Natural killer cell (primary cell): ENCODE measurements around the gene CARD19. TPM values are rescaled to one million over a fixed set of nuclear protein-coding genes. Genes with fewer than 3 reads are reported as not detected.

Source experiments
- ATAC-seq, 3 donors: fragments of 150-1000 bp in 2 of 3; fragments of 200-7000 bp in 1 of 3; cut with Tn5 transposase; 1 replicate in 1 of 3; 2 replicates in 2 of 3; pipeline ENCODE4 v1.10.0; 2021; ENCODE audit warnings: mild to moderate bottlenecking in 2 of 3, moderate library complexity in 2 of 3
- DNase-seq, 2 donors: peaks; one replicate each; pipeline versions ENCODE4 v3.0.0 to v3.0.0-alpha.2; 2013 to 2021; ENCODE audit warnings: mixed read lengths in 1 of 2
- H3K27ac ChIP-seq: one replicate; pipeline ENCODE4 v1.5.1; 2013; ENCODE audit warnings: mild to moderate bottlenecking, low read length
- H3K27me3 ChIP-seq: one replicate; pipeline ENCODE4 v1.6.1; 2013; ENCODE audit warnings: low read length; ENCODE audit not compliant: control insufficient read depth, insufficient read depth
- H3K36me3 ChIP-seq: one replicate; pipeline ENCODE4 v1.6.1; 2013; ENCODE audit warnings: low read length; ENCODE audit not compliant: control insufficient read depth, insufficient read depth
- H3K4me1 ChIP-seq: one replicate; pipeline ENCODE4 v1.6.1; 2013; ENCODE audit warnings: low read length; ENCODE audit not compliant: control insufficient read depth, insufficient read depth
- H3K4me3 ChIP-seq: one replicate; pipeline ENCODE4 v1.5.1; 2013; ENCODE audit warnings: low read length
- H3K9me3 ChIP-seq: one replicate; pipeline ENCODE4 v1.6.1; 2013; ENCODE audit warnings: low read length; ENCODE audit not compliant: control insufficient read depth, insufficient read depth
- H3K27ac Mint-ChIP-seq, 2 donors: one replicate each; pipeline ENCODE4 v1.8.0; 2022; ENCODE audit warnings: mild to moderate bottlenecking in 2 of 2, mixed read lengths in 2 of 2, moderate library complexity in 1 of 2
- H3K27me3 Mint-ChIP-seq, 2 donors: one replicate each; pipeline ENCODE4 v1.8.0; 2022; ENCODE audit warnings: low read depth in 2 of 2, mixed read lengths in 2 of 2
- H3K36me3 Mint-ChIP-seq: one replicate; pipeline ENCODE4 v1.8.0; 2022; ENCODE audit warnings: mixed read lengths
- H3K4me1 Mint-ChIP-seq, 2 donors: one replicate each; pipeline ENCODE4 v1.8.0; 2022; ENCODE audit warnings: mixed read lengths in 2 of 2
- H3K4me3 Mint-ChIP-seq: one replicate; pipeline ENCODE4 v1.8.0; 2022; ENCODE audit warnings: mild to moderate bottlenecking, moderate library complexity, mixed read lengths
- H3K9me3 Mint-ChIP-seq, 2 donors: one replicate each; pipeline ENCODE4 v1.8.0; 2022; ENCODE audit warnings: mixed read lengths in 2 of 2
- CTCF ChIP-seq: fragments of 200-600 bp; IDR thresholded peaks from one replicate; pipeline ENCODE4 v1.8.0; 2022; ENCODE audit warnings: antibody characterized with exemption
- WGBS: methylation state at CpG from one replicate; pipeline ENCODE4 v1.1.7; 2013; ENCODE audit warnings: missing lambda C conversion rate; ENCODE audit not compliant: insufficient coverage; 5-methylcytosine and 5-hydroxymethylcytosine counted together
- intact Hi-C: fragments of 100-400 bp; cut with micrococcal nuclease; formaldehyde crosslinking; loops from one replicate; pipeline ENCODE4 v1.14.2; 2022
- total RNA-seq, 4 donors: library from RNA; stranded (reverse); fragments of 120-200 nt in 1 of 4; gene quantifications; one replicate each; pipeline versions ENCODE4 v1.2.3 to v1.2.4, GENCODE V29; 2013 to 2022

Gene CARD19
- total RNA-seq, 3 donors from 2014 or later (not counting 1 experiment from before 2014, with no cell fraction given) = 30.7 to 49.1 (median 42.6) TPM

GRCh38 chr9:93111371-93112115 lies 15.5 kb downstream of the CARD19 start:
- no peaks in the 10 kb centered on the region for H3K27me3 ChIP-seq
- Mint-ChIP-seq H3K9me3 (no peaks in the 10 kb centered on the region), H3K27me3 (no peaks in the 10 kb centered on the region), H3K4me1 (peaks cover 12 to 25% of the 10 kb centered on the region in 2 donors), H3K4me3 (no peak overlapping the region), H3K27ac (peak overlapping the region; percentile 18 to 65), H3K36me3 (peaks cover 7% of the 10 kb centered on the region)
- TF ChIP-seq CTCF = no peak
- intact Hi-C loops = no loop called here
- DNase-seq (no peak), ATAC-seq (peak in 1 of 3 donors; percentile 12)
- H3K27ac ChIP-seq = no peak overlapping the region
- H3K4me1 ChIP-seq = peaks cover 68% of the 10 kb centered on the region
- 72% methylated on average over 18 of the region's 18 CpGs for WGBS
- no peaks in the 10 kb centered on the region for H3K9me3 ChIP-seq
- peaks cover 43% of the 10 kb centered on the region for H3K36me3 ChIP-seq
- no peak overlapping the region for H3K4me3 ChIP-seq

- H3K27me3 Mint-ChIP-seq = no peaks in the 10 kb centered on the region
- ATAC-seq = no peak
- 91% methylated on average over 15 of the region's 15 CpGs for WGBS
- peaks cover 7% of the 10 kb centered on the region for H3K36me3 Mint-ChIP-seq
- H3K27ac ChIP-seq = no peak overlapping the region
- H3K27me3 ChIP-seq = no peaks in the 10 kb centered on the region
- H3K4me1 Mint-ChIP-seq = peaks cover 12 to 25% of the 10 kb centered on the region in 2 donors
- H3K27ac Mint-ChIP-seq = peak overlapping the region in 1 of 2 donors; percentile 65
- no peaks in the 10 kb centered on the region for H3K9me3 ChIP-seq
- DNase-seq = peak in 1 of 2 donors; percentile 15
- H3K4me3 ChIP-seq = no peak overlapping the region
- no peaks in the 10 kb centered on the region for H3K9me3 Mint-ChIP-seq
- peaks cover 43% of the 10 kb centered on the region for H3K36me3 ChIP-seq
- intact Hi-C loops = no loop called here
- no peak for TF ChIP-seq CTCF
- peaks cover 71% of the 10 kb centered on the region for H3K4me1 ChIP-seq
- no peak overlapping the region for H3K4me3 Mint-ChIP-seq
Observed at GRCh38 chr9:93112116-93112863, 16.3 kb downstream of the CARD19 start.

- Histone ChIP-seq H3K27ac (no peak overlapping the region), H3K27me3 (no peaks in the 10 kb centered on the region), H3K4me3 (no peak overlapping the region), H3K9me3 (no peaks in the 10 kb centered on the region), H3K36me3 (peaks cover 40% of the 10 kb centered on the region), H3K4me1 (peaks cover 68% of the 10 kb centered on the region)
- 93% methylated on average over 10 of the region's 13 CpGs for whole genome bisulfite sequencing
- H3K4me1 Mint-ChIP-seq = peaks cover 12 to 25% of the 10 kb centered on the region in 2 donors
- no peaks in the 10 kb centered on the region for H3K9me3 Mint-ChIP-seq
- peaks cover 7% of the 10 kb centered on the region for H3K36me3 Mint-ChIP-seq
- intact Hi-C loops = no loop called here
- no peak for ATAC-seq
- H3K4me3 Mint-ChIP-seq = no peak overlapping the region
- no peak overlapping the region for H3K27ac Mint-ChIP-seq
- peak in 1 of 2 donors; percentile 14 for DNase-seq
- H3K27me3 Mint-ChIP-seq = no peaks in the 10 kb centered on the region
- no peak for TF ChIP-seq CTCF
Observed at GRCh38 chr9:93112864-93113389, 16.9 kb downstream of the CARD19 start.
